Stimulated activated CD4-positive, alpha-beta T cell treated with anti-CD3 and anti-CD28 coated beads, TNF-alpha, amount 100 ng/mL, for 48 hours (primary cell): Measurements from ENCODE around the gene IQGAP1.
"Not testable (repeated sequence)": the region's sequence is repeated elsewhere in the genome, so short reads cannot be mapped to it uniquely, and the experiment has no call there.

Experiments
- DNase-seq, 3 donors: peaks; one replicate each; pipeline ENCODE4 v3.0.0-alpha.2; 2020; ENCODE audit warnings: low read depth in 3 of 3

IQGAP1 gene

DNA sequence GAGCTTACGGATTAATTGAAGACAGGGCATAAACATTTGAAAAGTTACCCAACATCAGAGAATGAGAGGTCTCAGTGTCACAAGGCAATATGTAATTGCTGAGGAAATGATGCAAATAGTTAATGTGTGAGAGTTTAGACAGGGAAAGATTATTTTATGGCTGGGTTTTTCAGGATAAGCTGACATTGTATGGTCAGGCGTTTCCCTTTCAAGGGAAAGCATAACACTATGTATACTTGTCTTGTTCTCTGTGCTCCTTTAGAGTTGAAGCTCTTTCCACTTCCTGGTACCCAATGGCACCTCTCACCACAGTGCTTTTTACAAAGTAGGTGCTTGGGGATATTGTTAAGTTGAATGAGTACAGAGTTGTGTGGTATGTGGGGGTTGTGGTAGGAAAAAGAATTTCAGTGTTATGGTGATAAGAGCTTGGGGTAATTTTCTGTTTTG lies 19.9 kb downstream of the IQGAP1 start:
- DNase-seq: no peak

DNA sequence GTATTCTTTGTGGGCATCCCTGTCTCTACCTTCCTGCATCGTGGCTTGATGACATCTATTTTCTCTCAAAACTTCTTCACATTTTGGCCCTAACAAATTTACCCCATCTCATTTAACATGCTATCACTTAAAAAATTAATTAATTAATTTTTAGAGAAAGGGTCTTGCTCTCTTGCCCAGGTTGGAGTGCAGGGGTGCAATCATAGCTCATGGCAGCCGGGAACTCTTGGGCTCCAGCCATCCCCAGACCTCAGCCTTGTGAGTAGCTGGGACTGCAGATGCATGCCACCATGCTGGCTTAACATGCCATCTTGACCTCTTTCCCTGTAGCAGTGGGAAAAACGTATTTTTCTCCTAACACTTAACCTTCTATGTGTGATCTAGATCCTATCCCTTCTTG lies 20.6 kb downstream of the IQGAP1 start:
- no peak for DNase-seq

DNA sequence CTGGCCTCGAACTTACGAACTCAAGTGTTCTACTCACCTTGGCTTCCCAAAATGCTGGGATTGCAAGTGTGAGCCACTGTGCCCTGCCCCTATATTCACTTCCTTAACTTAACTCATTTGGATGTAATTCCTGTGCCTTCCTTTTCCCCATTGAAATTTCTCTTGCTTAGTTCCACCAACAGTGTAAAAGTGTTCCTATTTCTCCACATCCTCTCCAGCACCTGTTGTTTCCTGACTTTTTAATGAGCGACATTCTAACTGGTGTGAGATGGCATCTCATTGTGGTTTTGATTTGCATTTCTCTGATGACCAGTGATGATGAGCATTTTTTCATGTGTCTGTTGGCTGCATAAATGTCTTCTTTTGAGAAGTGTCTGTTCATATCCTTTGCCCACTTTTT lies 21.5 kb downstream of the IQGAP1 start:
- not testable (repeated sequence) for DNase-seq

GRCh38 chr15:90410316-90410715 lies 22.3 kb downstream of the IQGAP1 start:
- DNase-seq: not testable (repeated sequence)

- no peak for DNase-seq
Measured at GRCh38 chr15:90411176-90411575, 23.1 kb downstream of the IQGAP1 start.

- no peak for DNase-seq
Measured at GRCh38 chr15:90412356-90413194, 24.5 kb downstream of the IQGAP1 start.

DNA sequence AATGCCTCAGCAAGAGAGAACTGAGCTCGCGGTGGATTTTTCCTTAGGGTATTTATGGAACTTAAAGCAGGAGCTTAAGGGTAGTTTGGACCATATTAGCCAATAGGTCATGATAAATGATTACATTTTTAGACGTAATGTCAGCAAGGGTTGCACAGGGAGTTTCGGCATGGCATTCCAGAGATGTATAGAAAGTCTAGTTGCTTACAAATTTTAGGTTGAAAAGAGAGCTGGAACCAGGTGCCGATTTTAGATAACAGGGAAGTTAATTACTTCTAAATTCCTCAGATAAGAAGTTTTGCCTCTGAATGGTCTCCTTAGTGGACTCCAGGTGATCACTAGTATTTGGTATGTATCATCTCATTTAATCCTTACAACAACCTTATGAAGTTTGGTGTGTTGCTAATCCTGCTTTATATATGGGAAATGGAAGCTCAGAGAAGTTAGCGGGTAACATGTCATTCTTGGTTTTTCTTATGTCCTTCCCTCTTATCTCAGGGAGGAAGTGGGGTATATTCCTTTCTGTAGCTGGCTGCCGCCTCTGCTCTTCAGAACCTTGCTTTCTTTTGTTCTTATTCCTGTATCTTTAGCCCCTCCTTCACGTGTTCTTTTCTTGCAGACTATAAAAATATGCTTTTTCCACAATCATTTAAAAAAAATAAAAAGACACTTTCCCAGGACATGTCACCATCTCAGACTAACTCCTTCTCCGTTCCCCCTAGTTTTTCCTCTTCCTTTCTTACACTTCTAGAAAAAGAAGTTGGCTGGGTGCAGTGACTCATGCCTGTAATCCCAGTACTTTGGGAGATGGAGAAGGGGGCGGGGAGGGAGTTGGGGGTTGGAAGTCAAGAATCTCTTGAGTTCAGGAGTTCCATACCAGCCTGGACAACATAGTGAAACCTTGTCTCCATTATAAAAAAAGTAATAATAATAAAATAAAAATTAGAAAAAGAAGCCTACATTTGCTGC lies 25.7 kb downstream of the IQGAP1 start:
- DNase-seq: no peak

GRCh38 chr15:90414408-90415028 lies 26.5 kb downstream of the IQGAP1 start:
- peak in 1 of 3 donors; percentile 19 for DNase-seq

GRCh38 chr15:90416052-90416451 lies 28.0 kb downstream of the IQGAP1 start:
- DNase-seq: not testable (repeated sequence)

DNA sequence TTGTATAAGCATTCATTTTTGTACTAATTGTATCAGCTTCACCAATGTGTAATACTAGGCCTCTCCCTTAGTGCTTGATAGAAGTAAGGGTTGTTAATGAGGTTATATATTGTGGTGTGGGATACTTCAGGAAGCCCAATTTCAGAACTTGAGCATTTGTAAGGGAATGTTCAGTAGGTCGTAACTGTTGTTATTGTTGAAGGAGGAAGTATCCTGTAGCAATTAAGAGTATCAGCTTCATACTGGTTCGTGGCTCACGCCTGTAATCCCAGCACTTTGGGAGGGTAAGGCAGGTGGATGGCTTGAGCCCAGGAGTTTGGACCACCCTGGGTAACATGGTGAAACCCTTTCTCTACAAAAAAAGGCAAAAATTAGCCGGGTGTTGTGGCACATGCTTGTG lies 30.6 kb downstream of the IQGAP1 start:
- no peak for DNase-seq

DNA sequence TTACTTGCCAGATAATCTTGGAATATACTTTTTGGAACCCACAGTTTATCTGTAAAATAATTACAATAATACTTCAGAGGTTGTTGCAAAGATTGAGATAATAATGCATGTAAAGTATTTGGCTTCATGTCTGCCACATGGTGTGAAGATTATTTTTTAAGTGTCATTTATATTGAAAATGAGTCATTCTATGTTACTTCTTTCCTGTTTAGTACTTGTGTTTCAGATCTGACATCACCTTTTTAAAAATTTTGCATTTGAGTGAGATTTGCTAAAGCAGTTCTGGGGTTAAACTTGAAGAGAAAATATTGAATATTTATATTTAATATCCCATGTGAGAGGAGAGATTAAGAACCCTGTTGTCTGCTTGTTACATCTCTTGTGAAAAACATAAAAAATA lies 31.2 kb downstream of the IQGAP1 start:
- DNase-seq: no peak

- DNase-seq: peak in 1 of 3 donors; percentile 21
Measured at GRCh38 chr15:90419738-90420406, 31.8 kb downstream of the IQGAP1 start.

- DNase-seq: no peak
Measured at GRCh38 chr15:90420451-90420850, 32.4 kb downstream of the IQGAP1 start.

DNA sequence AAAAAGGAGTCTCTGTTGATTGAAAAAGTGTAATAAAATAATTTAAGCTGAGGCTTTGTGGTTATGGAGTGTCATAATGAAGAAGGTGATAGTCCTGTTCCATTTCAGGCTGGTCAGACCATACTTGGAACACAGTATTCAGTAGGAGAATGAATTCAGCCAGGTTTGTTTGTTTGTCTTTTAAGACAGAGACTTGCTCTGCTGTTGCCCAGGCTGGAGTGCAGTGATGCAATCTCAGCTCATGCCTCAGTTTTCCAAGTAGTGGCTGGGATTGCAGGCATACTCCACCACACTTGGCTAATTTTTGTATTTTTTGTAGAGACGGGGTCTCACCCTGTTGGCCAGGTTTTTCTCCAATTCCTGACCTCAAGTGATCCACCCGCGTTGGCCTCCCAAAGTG lies 33.5 kb downstream of the IQGAP1 start:
- no peak for DNase-seq

DNA sequence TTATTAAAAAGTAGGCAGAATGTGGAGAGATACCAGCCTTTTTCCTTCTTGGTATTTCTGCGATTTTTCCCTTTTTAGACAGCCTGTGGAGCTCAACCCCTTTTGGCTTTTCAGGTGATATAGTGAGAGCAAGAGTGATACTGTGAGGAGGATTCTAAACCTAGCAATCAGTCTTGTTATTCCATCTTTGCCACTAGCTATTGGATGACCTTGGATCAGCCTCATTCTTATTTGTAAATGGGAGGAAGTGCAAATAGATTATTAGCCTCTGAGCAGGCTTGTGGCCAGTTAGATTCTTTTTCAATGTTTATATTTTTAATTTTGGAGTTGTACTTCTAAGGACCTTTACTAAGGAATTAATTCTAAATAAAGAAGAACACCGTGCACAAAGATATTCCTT lies 34.0 kb downstream of the IQGAP1 start:
- no peak for DNase-seq

DNA sequence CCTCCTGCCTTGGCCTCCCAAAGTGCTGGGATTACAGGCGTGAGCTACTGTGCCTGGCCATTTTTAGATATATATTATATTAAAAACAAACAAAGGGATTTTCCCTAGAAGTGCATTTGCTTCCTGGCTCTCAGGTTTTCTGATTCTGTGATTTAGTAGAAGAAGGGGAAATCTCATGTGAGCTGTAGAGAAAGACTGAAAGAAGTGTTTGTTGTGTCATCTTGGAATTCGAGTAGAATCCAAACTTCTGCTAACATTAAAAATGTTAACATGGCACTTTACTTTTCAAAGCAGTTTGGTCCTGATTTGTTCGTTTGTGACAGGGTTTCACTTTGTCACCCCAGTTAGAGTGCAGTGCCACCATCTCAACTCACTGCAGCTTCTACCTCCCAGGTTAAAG lies 34.9 kb downstream of the IQGAP1 start:
- DNase-seq: no peak

- DNase-seq: no peak
Measured at GRCh38 chr15:90423801-90424319, 35.8 kb downstream of the IQGAP1 start.

DNA sequence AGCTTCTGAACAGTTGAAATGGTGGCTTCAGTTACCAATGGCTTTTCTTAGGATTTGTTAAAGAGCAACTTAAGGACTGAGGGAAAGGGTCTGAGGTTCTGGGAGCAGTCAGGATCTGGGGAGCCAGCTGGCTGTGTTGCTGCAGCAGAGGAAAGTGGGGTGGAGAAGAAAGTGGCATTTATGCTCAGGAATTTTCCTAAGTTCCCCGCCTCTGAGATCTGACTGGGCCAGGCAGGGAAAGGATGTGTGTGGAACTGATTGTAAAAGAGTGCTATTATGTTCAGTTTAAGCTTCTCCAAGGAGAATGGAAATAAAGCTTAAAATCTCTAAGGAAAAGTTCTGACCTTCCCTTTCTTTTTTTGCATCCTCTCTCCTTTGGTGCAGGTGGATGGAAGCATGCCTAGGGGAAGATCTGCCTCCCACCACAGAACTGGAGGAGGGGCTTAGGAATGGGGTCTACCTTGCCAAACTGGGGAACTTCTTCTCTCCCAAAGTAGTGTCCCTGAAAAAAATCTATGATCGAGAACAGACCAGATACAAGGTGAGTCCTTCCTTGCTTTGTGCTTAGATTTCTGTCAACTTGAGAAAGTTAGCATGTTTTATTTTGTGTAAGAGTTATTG lies 37.8 kb downstream of the IQGAP1 start:
- no peak for DNase-seq

DNA sequence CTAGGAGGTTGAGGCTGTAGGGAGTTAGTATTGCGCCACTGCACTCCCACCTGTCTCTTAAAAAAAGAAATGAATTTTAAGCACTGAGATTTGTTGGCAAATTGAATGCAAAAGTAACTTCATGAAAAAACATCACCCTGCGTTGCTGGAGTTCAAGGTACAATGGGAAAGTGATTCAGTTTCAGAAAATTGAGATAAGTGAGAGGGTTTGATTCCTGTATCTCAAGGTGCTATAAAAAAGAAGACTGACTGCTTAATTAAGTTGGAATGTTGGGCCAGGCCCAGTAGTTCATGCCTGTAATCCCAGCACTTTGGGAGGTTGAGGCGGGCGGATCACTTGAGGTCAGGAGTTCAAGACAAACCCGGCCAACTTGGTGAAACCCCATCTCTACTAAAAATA lies 39.1 kb downstream of the IQGAP1 start:
- no peak for DNase-seq

DNA sequence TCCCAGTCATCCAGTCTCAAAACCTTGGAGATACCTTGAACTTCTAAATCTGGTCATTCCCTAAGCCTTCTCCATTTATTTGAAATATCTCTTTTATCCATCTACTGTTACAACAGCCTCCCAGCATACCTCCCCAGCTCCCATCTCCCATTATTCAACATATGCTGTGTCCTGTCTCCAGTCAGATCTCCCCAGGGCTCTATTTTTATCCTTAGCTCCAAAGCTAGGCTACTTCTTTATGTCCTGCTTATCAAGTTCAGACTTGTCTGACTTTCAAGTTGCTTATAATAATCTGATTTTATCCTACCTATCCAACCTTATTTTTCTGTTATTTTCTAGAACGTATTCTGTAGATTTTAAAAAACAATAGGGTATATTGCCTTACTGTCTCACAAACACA lies 44.2 kb downstream of the IQGAP1 start:
- no peak for DNase-seq
